Hepatocyte (in vitro differentiated cells): ENCODE results near the gene PRPF19.

Source experiments
- CTCF ChIP-seq: fragments of 200-600 bp; sonication (generic); IDR thresholded peaks from 2 replicates; pipeline ENCODE4 v1.5.1; 2016; ENCODE audit warnings: antibody characterized with exemption, mild to moderate bottlenecking; ENCODE audit not compliant: poor library complexity
- EZH2 ChIP-seq: fragments of 200-600 bp; sonication (generic); IDR thresholded peaks from 2 replicates; pipeline ENCODE4 v1.6.1; 2016; ENCODE audit warnings: antibody characterized with exemption, mild to moderate bottlenecking, borderline replicate concordance
- EZH2phosphoT487 ChIP-seq: fragments of 200-600 bp; sonication (generic); IDR thresholded peaks from one replicate; pipeline ENCODE4 v1.6.1; 2018; ENCODE audit warnings: antibody characterized with exemption, mild to moderate bottlenecking, low read depth, moderate library complexity; ENCODE audit not compliant: unreplicated experiment, severe bottlenecking

- TF ChIP-seq CTCF = no peak
- no peak for TF ChIP-seq EZH2
- TF ChIP-seq EZH2phosphoT487 = no peak
Measured at GRCh38 chr11:60919320-60919719, 12.9 kb upstream of the PRPF19 start.
